ENCODE measurements around the gene DHODH.
"Not testable (repeated sequence)": the region's sequence is repeated elsewhere in the genome, so short reads cannot be mapped to it uniquely, and the experiment has no call there.

Gene DHODH

GRCh38 chr16:71995038-71995437 is 13.5 kb upstream of the DHODH start:
- no peak overlapping the region for H3K4me3 ChIP-seq (ENCODE audit: low read length)
- no peaks in the 10 kb centered on the region for H3K4me1 ChIP-seq (ENCODE audit: insufficient read depth, low read length)
- H3K36me3 ChIP-seq (ENCODE audit: insufficient read depth, low read length): no peaks in the 10 kb centered on the region
- no peak overlapping the region for H2AFZ ChIP-seq (ENCODE audit: low read depth, low read length)
- no peaks in the 10 kb centered on the region for H3K9me3 ChIP-seq (ENCODE audit: low read length)
- no peaks in the 10 kb centered on the region for H3K27me3 ChIP-seq (ENCODE audit: insufficient read depth, low read length)

- H3K4me1 ChIP-seq (ENCODE audit: insufficient read depth, low read length); H3K4me3 ChIP-seq (ENCODE audit: low read length); H2AFZ ChIP-seq (ENCODE audit: low read depth, low read length); H3K9me3 ChIP-seq (ENCODE audit: low read length); H3K27me3 ChIP-seq (ENCODE audit: insufficient read depth, low read length); H3K36me3 ChIP-seq (ENCODE audit: insufficient read depth, low read length): not testable (repeated sequence)
These were observed 11.0 kb upstream of the DHODH start for GRCh38 chr16:71997578-71997977.

GRCh38 chr16:72001180-72001874 is 7.2 kb upstream of the DHODH start:
- no peaks in the 10 kb centered on the region for H3K36me3 ChIP-seq (ENCODE audit: insufficient read depth, low read length)
- no peaks in the 10 kb centered on the region for H3K4me1 ChIP-seq (ENCODE audit: insufficient read depth, low read length)
- no peaks in the 10 kb centered on the region for H3K27me3 ChIP-seq (ENCODE audit: insufficient read depth, low read length)
- no peaks in the 10 kb centered on the region for H3K9me3 ChIP-seq (ENCODE audit: low read length)
- H3K4me3 ChIP-seq (ENCODE audit: low read length): no peak overlapping the region
- H2AFZ ChIP-seq (ENCODE audit: low read depth, low read length): no peak overlapping the region

- H3K27me3 ChIP-seq (ENCODE audit: insufficient read depth, low read length): no peaks in the 10 kb centered on the region
These were observed 5.9 kb upstream of the DHODH start for GRCh38 chr16:72002619-72003018.

GRCh38 chr16:72008065-72008423 is 500 bp upstream of the DHODH start:
- not testable (repeated sequence) for H3K27me3 ChIP-seq (ENCODE audit: insufficient read depth, low read length); H2AFZ ChIP-seq (ENCODE audit: low read depth, low read length); H3K9me3 ChIP-seq (ENCODE audit: low read length); H3K36me3 ChIP-seq (ENCODE audit: insufficient read depth, low read length); H3K4me1 ChIP-seq (ENCODE audit: insufficient read depth, low read length)
- H3K4me3 ChIP-seq (ENCODE audit: low read length): peak overlapping the region; percentile 37

More at GRCh38 chr16:72002619-72003018, 5.9 kb upstream of the DHODH start:
- Histone ChIP-seq H3K4me1 (ENCODE audit: insufficient read depth, low read length) (no peaks in the 10 kb centered on the region), H2AFZ (ENCODE audit: low read depth, low read length) (no peak overlapping the region), H3K4me3 (ENCODE audit: low read length) (no peak overlapping the region), H3K9me3 (ENCODE audit: low read length) (no peaks in the 10 kb centered on the region), H3K36me3 (ENCODE audit: insufficient read depth, low read length) (no peaks in the 10 kb centered on the region)

GRCh38 chr16:72009779-72010178 is 1.2 kb downstream of the DHODH start:
- Histone ChIP-seq H2AFZ (ENCODE audit: low read depth, low read length) (no peak overlapping the region), H3K27me3 (ENCODE audit: insufficient read depth, low read length) (no peaks in the 10 kb centered on the region), H3K4me3 (ENCODE audit: low read length) (no peak overlapping the region), H3K36me3 (ENCODE audit: insufficient read depth, low read length) (peaks cover 19% of the 10 kb centered on the region), H3K4me1 (ENCODE audit: insufficient read depth, low read length) (no peaks in the 10 kb centered on the region), H3K9me3 (ENCODE audit: low read length) (no peaks in the 10 kb centered on the region)

GRCh38 chr16:72012607-72013006 is 4.1 kb downstream of the DHODH start:
- H3K27me3 ChIP-seq (ENCODE audit: insufficient read depth, low read length): no peaks in the 10 kb centered on the region
- H3K4me1 ChIP-seq (ENCODE audit: insufficient read depth, low read length): no peaks in the 10 kb centered on the region
- peaks cover 27% of the 10 kb centered on the region for H3K36me3 ChIP-seq (ENCODE audit: insufficient read depth, low read length)
- H3K4me3 ChIP-seq (ENCODE audit: low read length): no peak overlapping the region
- H2AFZ ChIP-seq (ENCODE audit: low read depth, low read length): no peak overlapping the region
- H3K9me3 ChIP-seq (ENCODE audit: low read length): no peaks in the 10 kb centered on the region

GRCh38 chr16:72013389-72013788 is 4.8 kb downstream of the DHODH start:
- Histone ChIP-seq H3K27me3 (ENCODE audit: insufficient read depth, low read length) (no peaks in the 10 kb centered on the region), H3K4me3 (ENCODE audit: low read length) (no peak overlapping the region), H3K36me3 (ENCODE audit: insufficient read depth, low read length) (peaks cover 32% of the 10 kb centered on the region), H3K9me3 (ENCODE audit: low read length) (no peaks in the 10 kb centered on the region), H2AFZ (ENCODE audit: low read depth, low read length) (no peak overlapping the region), H3K4me1 (ENCODE audit: insufficient read depth, low read length) (no peaks in the 10 kb centered on the region)

- Histone ChIP-seq H2AFZ (ENCODE audit: low read depth, low read length) (no peak overlapping the region), H3K4me1 (ENCODE audit: insufficient read depth, low read length) (no peaks in the 10 kb centered on the region), H3K9me3 (ENCODE audit: low read length) (no peaks in the 10 kb centered on the region), H3K27me3 (ENCODE audit: insufficient read depth, low read length) (no peaks in the 10 kb centered on the region), H3K36me3 (ENCODE audit: insufficient read depth, low read length) (peaks cover 36% of the 10 kb centered on the region), H3K4me3 (ENCODE audit: low read length) (no peak overlapping the region)
These were observed 5.5 kb downstream of the DHODH start for GRCh38 chr16:72013888-72014581.

GRCh38 chr16:72014675-72015074 is 6.1 kb downstream of the DHODH start:
- no peaks in the 10 kb centered on the region for H3K27me3 ChIP-seq (ENCODE audit: insufficient read depth, low read length)
- no peak overlapping the region for H3K4me3 ChIP-seq (ENCODE audit: low read length)
- H3K36me3 ChIP-seq (ENCODE audit: insufficient read depth, low read length): peaks cover 38% of the 10 kb centered on the region
- H2AFZ ChIP-seq (ENCODE audit: low read depth, low read length): no peak overlapping the region
- no peaks in the 10 kb centered on the region for H3K9me3 ChIP-seq (ENCODE audit: low read length)
- H3K4me1 ChIP-seq (ENCODE audit: insufficient read depth, low read length): no peaks in the 10 kb centered on the region

GRCh38 chr16:72015124-72015523 is 6.6 kb downstream of the DHODH start:
- Histone ChIP-seq H2AFZ (ENCODE audit: low read depth, low read length) (no peak overlapping the region), H3K4me3 (ENCODE audit: low read length) (no peak overlapping the region), H3K36me3 (ENCODE audit: insufficient read depth, low read length) (peaks cover 38% of the 10 kb centered on the region), H3K4me1 (ENCODE audit: insufficient read depth, low read length) (no peaks in the 10 kb centered on the region), H3K27me3 (ENCODE audit: insufficient read depth, low read length) (no peaks in the 10 kb centered on the region), H3K9me3 (ENCODE audit: low read length) (no peaks in the 10 kb centered on the region)

GRCh38 chr16:72018470-72018869 is 9.9 kb downstream of the DHODH start:
- no peaks in the 10 kb centered on the region for H3K4me1 ChIP-seq (ENCODE audit: insufficient read depth, low read length)
- no peaks in the 10 kb centered on the region for H3K27me3 ChIP-seq (ENCODE audit: insufficient read depth, low read length)
- H3K9me3 ChIP-seq (ENCODE audit: low read length): no peaks in the 10 kb centered on the region
- H3K36me3 ChIP-seq (ENCODE audit: insufficient read depth, low read length): peaks cover 36% of the 10 kb centered on the region
- H2AFZ ChIP-seq (ENCODE audit: low read depth, low read length): no peak overlapping the region
- H3K4me3 ChIP-seq (ENCODE audit: low read length): no peak overlapping the region

GRCh38 chr16:72021043-72021442 is 12.5 kb downstream of the DHODH start:
- Histone ChIP-seq H3K27me3 (ENCODE audit: insufficient read depth, low read length) (no peaks in the 10 kb centered on the region), H3K4me3 (ENCODE audit: low read length) (no peak overlapping the region), H3K36me3 (ENCODE audit: insufficient read depth, low read length) (peaks cover 38% of the 10 kb centered on the region), H3K4me1 (ENCODE audit: insufficient read depth, low read length) (no peaks in the 10 kb centered on the region), H3K9me3 (ENCODE audit: low read length) (no peaks in the 10 kb centered on the region), H2AFZ (ENCODE audit: low read depth, low read length) (no peak overlapping the region)

- Histone ChIP-seq H3K4me3 (ENCODE audit: low read length) (no peak overlapping the region), H3K27me3 (ENCODE audit: insufficient read depth, low read length) (no peaks in the 10 kb centered on the region), H2AFZ (ENCODE audit: low read depth, low read length) (no peak overlapping the region), H3K9me3 (ENCODE audit: low read length) (no peaks in the 10 kb centered on the region), H3K36me3 (ENCODE audit: insufficient read depth, low read length) (peaks cover 37% of the 10 kb centered on the region), H3K4me1 (ENCODE audit: insufficient read depth, low read length) (no peaks in the 10 kb centered on the region)
These were observed 13.6 kb downstream of the DHODH start for GRCh38 chr16:72022127-72022526.
